Breast epithelium (tissue), 3 donors: Measurements from ENCODE around the gene CRIP3.

Experiments
- CTCF ChIP-seq, 3 donors: fragments of 450-650 bp; IDR thresholded peaks; one replicate each; pipeline ENCODE4 v1.5.1; 2016 to 2017; ENCODE audit warnings: antibody characterized with exemption in 3 of 3, mild to moderate bottlenecking in 3 of 3, moderate library complexity in 3 of 3
- POLR2A ChIP-seq: fragments of 450-650 bp; IDR thresholded peaks from one replicate; pipeline ENCODE4 v1.6.1; 2016; ENCODE audit warnings: antibody characterized with exemption, mild to moderate bottlenecking, moderate library complexity
- POLR2AphosphoS5 ChIP-seq, 3 donors: sonication (generic); formaldehyde crosslinking; IDR thresholded peaks; one replicate each; pipeline ENCODE4 v1.6.1; 2017; ENCODE audit warnings: antibody characterized with exemption in 3 of 3

DNA sequence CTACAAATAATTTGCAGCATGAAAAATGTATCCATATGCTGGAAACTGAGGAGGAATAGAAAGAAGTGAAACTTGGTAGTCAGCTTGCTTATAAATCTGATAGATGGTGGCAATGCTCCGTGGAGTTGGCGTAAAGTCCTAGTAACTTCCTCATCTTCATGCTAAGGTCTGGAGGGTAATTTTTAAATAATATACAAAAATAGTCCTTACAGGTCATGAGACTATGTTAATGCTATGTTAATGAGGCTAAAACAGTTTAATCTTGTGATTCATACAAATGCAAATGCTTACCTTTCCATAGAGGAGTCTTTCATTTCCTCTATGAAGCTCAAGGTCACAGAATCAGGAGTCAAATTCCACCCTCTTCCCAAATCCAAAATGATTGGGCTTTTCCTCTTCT, 9.4 kb upstream of the CRIP3 start:
- TF ChIP-seq CTCF (IDR thresholded peaks at IDR 0.05) (no peak), POLR2A (no peak), POLR2AphosphoS5 (IDR thresholded peaks at IDR 0.05) (no peak)
